ENCODE data around the gene GMDS.

The GMDS gene

GRCh38 chr6:2240961-2241360, 4.4 kb downstream of the GMDS start:
- no peak for DNase-seq (ENCODE audit: low read depth in 2 of 2)

GRCh38 chr6:2237001-2237400, 8.4 kb downstream of the GMDS start:
- no peak for DNase-seq (ENCODE audit: low read depth in 2 of 2)

DNA sequence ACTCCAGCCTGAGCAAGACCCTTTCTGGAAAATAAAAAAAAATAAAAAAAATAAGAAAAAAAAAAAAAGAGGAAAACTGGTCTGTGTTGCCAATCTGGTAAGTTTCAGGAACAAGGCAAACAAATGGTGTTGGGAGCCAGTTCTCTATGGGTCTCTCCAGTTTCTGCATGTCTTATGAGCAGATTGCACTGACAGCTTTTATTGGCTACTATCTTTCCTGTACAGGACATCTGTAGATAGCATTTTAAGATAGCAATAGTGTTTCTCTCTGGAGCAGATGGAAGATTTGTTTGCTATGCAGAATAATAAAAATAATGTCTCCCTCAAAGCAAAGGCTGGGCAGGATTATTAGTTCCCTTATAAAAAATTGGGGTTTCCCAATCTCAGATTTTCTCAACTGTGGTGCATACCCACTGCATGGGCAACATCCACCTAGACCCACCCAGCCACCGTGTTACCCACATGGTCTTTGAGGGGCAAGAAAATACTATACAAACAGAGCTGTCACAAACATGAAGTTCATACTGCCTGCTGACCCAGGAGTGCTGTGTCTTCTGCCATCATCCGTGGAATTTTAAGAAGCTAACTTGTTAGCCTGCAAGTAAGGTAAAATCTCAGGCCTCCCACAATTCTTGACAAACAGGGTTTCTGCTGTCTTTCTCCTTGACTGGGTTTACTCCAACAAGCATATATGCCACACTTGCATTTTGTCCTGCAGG, 9.5 kb downstream of the GMDS start:
- DNase-seq (ENCODE audit: low read depth in 2 of 2) = no peak

DNA sequence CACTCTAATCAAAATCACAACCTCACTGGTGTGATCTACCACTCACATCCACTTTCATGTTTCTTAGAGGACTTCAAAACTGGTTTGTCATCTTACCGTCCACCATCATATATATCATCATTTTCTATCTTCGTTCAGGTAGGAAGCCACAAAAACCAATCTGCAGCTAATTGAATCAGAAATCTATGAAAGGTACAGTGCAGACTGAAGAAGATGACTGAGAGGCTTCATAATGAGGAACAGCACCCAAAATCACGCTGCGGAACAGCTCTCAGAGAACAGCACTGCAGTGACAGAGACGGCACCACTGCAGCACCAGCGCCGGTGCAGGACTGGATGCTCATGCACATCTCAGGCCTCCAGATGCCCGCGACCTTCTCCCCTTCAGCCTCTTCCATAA, 13.0 kb downstream of the GMDS start:
- DNase-seq (ENCODE audit: low read depth in 2 of 2) = no peak

GRCh38 chr6:2231438-2231837, 14.0 kb downstream of the GMDS start:
- no peak for DNase-seq (ENCODE audit: low read depth in 2 of 2)

DNA sequence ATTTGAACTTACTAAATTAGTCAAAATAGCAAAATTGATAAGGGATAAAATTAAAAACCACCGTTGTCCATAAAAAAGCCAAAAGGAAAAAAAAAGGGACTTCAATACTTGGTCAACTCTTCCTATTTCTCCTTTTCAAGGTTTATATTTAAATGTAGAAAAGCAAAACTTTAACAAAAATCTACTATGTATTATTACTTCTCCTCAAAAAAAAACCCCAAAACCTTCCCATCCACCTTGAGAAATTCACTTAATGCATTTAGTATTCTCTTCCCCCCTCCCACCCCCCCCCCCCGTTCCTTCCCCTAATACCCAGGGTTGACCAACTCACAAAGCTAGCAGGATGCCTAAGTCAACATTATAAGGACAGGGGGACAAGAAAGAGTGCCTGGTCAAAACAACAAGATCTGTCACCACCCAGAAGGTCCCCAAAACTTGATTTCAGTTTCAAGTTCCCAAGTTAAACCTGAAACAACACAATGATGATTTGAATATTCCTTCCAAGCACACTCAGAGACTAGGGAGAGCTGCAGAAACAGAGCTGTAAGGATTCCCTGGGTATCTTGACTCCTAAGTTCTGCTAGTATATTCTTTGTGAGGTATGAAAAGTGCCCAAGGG, 14.6 kb downstream of the GMDS start:
- no peak for DNase-seq (ENCODE audit: low read depth in 2 of 2)

DNA sequence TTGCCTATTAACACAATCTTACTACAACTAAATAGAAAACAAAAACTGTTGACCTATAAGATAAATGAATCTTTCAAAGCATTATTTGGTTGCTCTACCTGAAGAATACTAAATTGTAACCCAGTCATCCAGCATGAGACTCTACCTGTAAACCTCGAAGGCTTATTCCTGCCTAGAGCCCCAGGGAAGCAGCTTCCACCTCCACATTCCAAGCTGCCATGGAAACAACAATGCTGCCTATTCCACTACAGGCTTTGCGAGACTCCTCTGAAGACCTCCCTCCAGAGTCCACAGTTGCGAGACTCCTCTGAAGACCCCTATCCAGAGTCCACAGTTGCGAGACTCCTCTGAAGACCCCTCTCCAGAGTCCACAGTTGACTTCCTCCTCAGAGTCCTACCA, 15.7 kb downstream of the GMDS start:
- DNase-seq (ENCODE audit: low read depth in 2 of 2) = no peak

GRCh38 chr6:2229039-2229438, 16.4 kb downstream of the GMDS start:
- no peak for DNase-seq (ENCODE audit: low read depth in 2 of 2)

DNA sequence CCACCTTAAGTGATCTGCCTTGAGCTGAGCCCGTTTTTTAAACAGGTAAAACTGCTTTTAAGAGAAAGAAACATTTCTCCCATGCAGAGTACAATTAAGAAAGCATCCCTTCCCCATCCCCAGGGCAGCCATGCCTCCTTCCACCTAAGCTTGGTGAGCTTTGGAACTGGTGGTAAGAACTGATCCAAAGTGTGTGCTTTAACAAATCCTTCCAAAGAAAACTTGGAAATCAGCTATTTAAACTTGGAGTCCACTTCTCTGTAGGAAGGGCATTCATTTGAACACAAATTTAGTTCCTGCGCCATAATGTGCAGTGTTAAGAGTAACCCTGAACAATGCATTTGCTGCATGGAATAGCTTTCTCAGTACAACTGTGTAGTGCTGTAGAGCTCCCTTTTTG, 17.0 kb downstream of the GMDS start:
- DNase-seq (ENCODE audit: low read depth in 2 of 2) = no peak

DNA sequence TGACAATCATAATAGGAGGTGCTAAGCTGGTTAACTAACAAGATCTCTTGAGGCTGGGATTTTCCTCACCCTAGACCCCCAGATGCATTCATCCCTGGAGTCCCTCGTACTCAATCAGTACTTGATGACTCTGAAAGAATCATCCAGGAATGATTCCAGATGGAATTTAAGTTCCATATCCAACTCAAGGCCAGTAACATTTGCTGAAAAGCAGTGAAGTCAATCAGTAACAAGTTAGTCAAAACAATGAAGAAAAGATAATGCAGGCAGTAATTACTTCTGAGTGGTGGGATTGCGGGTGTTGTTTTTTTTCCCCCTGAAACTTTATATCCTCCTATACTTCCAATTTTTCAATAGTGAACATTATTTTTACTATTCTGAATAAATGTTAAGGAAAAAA, 18.6 kb downstream of the GMDS start:
- no peak for DNase-seq (ENCODE audit: low read depth in 2 of 2)

DNA sequence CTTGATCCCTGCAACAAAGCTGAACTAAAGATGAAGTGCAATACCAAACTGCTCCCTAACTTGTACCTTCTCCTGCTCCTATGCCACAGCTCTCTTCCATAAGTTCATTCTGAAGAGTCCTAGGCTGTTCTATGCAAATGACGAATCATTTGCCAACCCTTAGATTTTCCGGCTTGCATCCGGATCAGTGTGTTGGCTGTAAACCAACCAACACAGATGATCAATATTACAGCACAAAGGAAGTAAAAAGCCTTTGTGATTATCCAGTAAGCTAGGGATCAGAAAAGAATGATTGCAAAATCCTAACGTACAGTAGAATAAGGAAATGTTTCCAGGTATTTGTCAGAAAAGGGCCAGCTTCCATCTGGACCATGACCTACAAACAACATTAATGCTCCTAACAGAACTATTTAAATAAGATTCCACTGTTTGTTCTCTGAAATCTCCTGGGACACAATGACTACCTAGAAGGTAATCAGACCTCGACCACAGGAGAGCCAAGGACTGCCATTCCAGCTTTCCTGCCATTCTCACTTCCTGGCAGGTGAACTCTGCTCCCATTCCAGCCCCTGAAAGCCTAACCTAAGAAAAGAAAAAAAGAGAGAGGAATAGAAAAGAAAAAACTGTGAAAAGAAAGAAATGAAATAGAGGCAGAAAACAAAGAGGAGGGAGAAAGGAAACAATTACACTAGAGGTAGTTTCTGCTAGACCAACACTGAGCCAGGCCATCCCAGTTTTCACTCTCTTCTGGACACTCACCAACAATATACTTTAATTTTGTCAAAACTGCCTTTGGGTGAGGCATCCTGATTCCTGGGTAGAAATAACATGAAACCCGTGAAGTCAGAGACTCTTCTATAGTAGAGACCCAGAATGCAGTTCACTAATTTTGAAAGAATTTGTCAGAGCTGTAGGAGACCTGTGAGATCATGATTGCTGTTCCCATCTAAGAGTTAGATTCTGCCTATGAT, 19.7 kb downstream of the GMDS start:
- DNase-seq (ENCODE audit: low read depth in 2 of 2) = no peak

GRCh38 chr6:2224847-2225382, 20.5 kb downstream of the GMDS start:
- DNase-seq (ENCODE audit: low read depth in 2 of 2) = no peak

DNA sequence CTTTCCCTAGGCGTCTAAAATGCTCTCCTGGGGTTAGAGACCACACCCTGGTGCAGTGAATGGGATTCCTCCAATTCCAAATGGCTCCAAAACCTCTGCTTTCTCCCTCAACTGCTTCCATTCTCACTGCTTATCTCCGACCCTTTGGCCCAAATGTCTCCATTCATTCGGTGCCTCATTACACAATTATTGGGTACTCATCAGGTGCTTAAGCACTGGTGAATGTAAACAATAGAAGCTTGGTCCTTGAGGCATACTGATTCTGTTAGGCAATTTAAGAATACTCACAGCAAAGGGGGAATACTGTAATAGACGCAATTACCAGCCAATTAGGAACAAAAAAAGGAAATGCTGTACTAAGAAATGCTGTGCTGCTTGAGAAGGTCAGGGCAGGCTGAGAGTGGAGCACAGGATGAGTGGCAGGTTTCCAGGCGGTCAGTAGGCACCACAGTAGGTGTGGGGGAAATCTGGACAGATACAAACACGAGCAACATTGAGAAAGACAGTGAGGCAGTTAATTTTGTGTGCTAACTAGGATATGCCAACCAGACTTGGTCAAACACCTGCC, 23.0 kb downstream of the GMDS start:
- no peak for DNase-seq (ENCODE audit: low read depth in 2 of 2)

DNA sequence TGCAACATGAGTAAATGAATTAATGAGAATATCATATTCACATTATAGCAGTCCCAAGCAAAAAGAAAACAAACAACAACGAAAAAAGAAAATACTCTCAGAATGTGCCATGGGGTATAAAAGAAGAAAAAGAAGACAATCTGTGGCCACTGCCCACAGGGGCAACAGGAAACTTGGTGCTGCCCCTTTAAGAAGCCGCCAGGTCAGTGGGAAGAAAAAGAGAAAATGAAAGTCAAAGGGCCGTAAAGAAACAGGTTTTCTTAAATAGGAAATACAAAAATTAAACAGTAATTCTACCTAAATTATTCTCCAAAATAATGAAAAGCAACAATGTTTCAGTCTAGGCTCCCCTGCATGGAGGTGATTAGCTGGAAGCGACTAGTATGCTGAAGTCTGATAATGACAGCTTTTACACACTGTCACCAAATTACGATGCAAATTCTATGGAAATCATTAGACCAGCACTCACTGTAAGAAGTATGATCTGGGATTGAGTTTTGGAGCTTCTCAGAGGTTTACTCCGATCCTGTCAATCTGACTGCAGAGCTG, 23.6 kb downstream of the GMDS start:
- DNase-seq (ENCODE audit: low read depth in 2 of 2) = no peak

- DNase-seq (ENCODE audit: low read depth in 2 of 2) = no peak
Measured at GRCh38 chr6:2220154-2220553, 25.3 kb downstream of the GMDS start.

GRCh38 chr6:2218866-2219265, 26.5 kb downstream of the GMDS start:
- DNase-seq (ENCODE audit: low read depth in 2 of 2) = no peak

DNA sequence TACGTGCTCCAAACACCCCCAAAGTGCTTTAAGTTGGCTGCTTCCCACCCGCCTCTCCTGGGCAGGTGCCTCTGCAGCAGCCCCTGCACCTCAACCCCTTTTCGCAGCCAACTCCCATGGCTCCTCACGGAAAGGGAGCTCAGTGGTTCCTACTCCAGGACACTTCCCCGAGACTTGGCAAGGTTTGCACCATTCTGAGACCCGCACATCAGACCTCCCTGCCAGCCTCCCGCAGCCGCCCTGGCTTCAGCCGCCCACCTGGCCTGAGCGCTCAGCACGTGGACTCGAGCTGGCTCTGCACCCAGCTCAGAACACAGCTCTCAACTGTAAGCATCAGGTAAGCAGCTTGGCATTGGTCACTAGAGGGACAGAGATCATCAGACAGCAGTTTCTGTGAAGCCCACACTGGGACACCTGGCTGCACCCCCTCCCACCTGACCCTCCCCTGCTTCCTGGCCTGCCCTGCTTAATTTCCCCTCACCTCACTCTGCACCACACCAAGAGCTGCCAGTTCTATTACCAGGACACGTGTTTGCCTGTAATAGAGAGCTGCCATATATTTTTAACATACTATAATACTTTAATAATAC, 28.5 kb downstream of the GMDS start:
- DNase-seq (ENCODE audit: low read depth in 2 of 2) = no peak

- no peak for DNase-seq (ENCODE audit: low read depth in 2 of 2)
Measured at GRCh38 chr6:2215342-2215741, 30.1 kb downstream of the GMDS start.

DNA sequence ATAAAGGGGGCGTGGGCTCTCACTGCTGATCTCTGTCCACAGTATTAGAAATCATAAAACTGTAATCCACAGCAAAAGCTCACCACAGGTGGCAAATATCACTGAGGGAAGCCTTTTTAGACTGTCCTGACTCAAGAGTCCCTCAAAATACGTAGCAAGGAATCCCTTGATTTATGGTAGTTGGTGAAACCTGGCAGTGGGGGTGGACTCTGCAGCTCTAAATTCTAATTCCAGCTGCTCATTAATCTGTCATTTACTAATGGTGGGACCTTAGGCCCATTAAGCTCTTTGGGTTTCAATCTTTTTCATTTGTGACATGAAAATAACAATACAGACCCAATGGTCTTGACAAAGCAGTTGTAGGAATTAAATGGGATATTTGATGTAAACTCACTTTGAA, 32.3 kb downstream of the GMDS start:
- no peak for DNase-seq (ENCODE audit: low read depth in 2 of 2)

GRCh38 chr6:2209226-2209809, 36.1 kb downstream of the GMDS start:
- DNase-seq (ENCODE audit: low read depth in 2 of 2) = peak in 1 of 2 experiments; percentile 9

DNA sequence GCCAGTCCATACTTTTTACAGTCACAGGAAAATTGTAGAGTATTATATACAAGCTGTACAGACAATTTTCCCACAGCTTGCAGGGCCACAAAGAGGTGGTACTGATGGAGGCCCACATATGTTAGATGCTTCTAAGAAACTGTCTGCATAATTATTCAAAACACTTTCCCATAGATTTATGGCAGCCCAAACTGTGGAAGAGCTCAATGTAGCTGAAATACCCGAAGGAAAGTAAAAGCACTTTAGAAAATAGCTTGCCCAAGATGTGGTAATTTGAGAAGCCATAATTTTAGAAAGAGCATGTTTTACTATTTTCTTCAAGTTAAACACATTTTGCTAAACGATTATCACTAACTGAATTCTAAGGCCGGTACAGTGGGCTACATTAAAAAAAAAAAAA, 36.9 kb downstream of the GMDS start:
- no peak for DNase-seq (ENCODE audit: low read depth in 2 of 2)

Measured in stimulated activated CD4-positive, alpha-beta T cell treated with anti-CD3 and anti-CD28 coated beads, Interleukin-12 subunit alpha, Interleukin-12 subunit beta, amount 100 ng/mL, for 24 hours (primary cell).